ENCODE results near the gene NUP85.
A peak's percentile ranks its signal among the peaks of the same experiment; 100 is the strongest.
"Not testable (repeated sequence)": the region's sequence is repeated elsewhere in the genome, so short reads cannot be mapped to it uniquely, and the experiment has no call there.

The NUP85 gene

GRCh38 chr17:75242461-75243042, 37.1 kb downstream of the NUP85 start:
- DNase-seq, result no peak

GRCh38 chr17:75244133-75244866, 38.8 kb downstream of the NUP85 start:
- no peak for DNase-seq

- DNase-seq, result no peak
Measured at GRCh38 chr17:75245011-75245410, 39.5 kb downstream of the NUP85 start.

- DNase-seq, result no peak
Measured at GRCh38 chr17:75246404-75246803, 40.9 kb downstream of the NUP85 start.

- no peak for DNase-seq
Measured at GRCh38 chr17:75249564-75249963, 44.1 kb downstream of the NUP85 start.

- DNase-seq, result peak; percentile 79
Measured at GRCh38 chr17:75250009-75250471, 44.6 kb downstream of the NUP85 start.

- no peak for DNase-seq
Measured at GRCh38 chr17:75252039-75252816, 46.7 kb downstream of the NUP85 start.

GRCh38 chr17:75255954-75256698, 50.6 kb downstream of the NUP85 start:
- not testable (repeated sequence) for DNase-seq

- not testable (repeated sequence) for DNase-seq
Measured at GRCh38 chr17:75257228-75257627, 51.7 kb downstream of the NUP85 start.

- no peak for DNase-seq
Measured at GRCh38 chr17:75260641-75261335, 55.3 kb downstream of the NUP85 start.

GRCh38 chr17:75261336-75262111, 56.0 kb downstream of the NUP85 start, which contains the start of the genes GGA3 and MRPS7:
TSS of gene GGA3 (minus strand) at chr17:75261606. CDS start at chr17:75261587, 19 bp downstream.
TSS of gene MRPS7 (plus strand) at chr17:75261879. CDS start at chr17:75261901, 22 bp downstream.
- peak; percentile 91 for DNase-seq

- no peak for DNase-seq
Measured at GRCh38 chr17:75262112-75262606, 56.7 kb downstream of the NUP85 start.

GRCh38 chr17:75263055-75263454, 57.6 kb downstream of the NUP85 start:
- no peak for DNase-seq

GRCh38 chr17:75265614-75266315, 60.3 kb downstream of the NUP85 start:
- DNase-seq, result no peak

- no peak for DNase-seq
Measured at GRCh38 chr17:75266316-75267152, 61.1 kb downstream of the NUP85 start.

GRCh38 chr17:75267153-75267410, 61.6 kb downstream of the NUP85 start:
- DNase-seq, result no peak

- no peak for DNase-seq
Measured at GRCh38 chr17:75267411-75268232, 62.1 kb downstream of the NUP85 start.

- peak; percentile 36 for DNase-seq
Measured at GRCh38 chr17:75269844-75270217, 64.4 kb downstream of the NUP85 start.

All from NCI-H2171 treated with DMSO at 0.1 percent for 48 hours (cell line).